ENCODE measurements around the gene MXI1.

MXI1 gene

GRCh38 chr10:110215286-110216170 lies 8.1 kb downstream of the MXI1 start:
- DNase-seq (ENCODE audit: low read depth): no peak

GRCh38 chr10:110216240-110216639 lies 8.8 kb downstream of the MXI1 start:
- no peak for DNase-seq (ENCODE audit: low read depth)

GRCh38 chr10:110216942-110217661 lies 9.7 kb downstream of the MXI1 start:
- no peak for DNase-seq (ENCODE audit: low read depth)

GRCh38 chr10:110217662-110218008 lies 10.2 kb downstream of the MXI1 start:
- DNase-seq (ENCODE audit: low read depth): no peak

- no peak for DNase-seq (ENCODE audit: low read depth)
Measured at GRCh38 chr10:110218632-110219031, 11.2 kb downstream of the MXI1 start.

GRCh38 chr10:110219884-110220283 lies 12.5 kb downstream of the MXI1 start:
- DNase-seq (ENCODE audit: low read depth): no peak

GRCh38 chr10:110220398-110220797 lies 13.0 kb downstream of the MXI1 start:
- DNase-seq (ENCODE audit: low read depth): no peak

- no peak for DNase-seq (ENCODE audit: low read depth)
Measured at GRCh38 chr10:110221044-110221720, 13.8 kb downstream of the MXI1 start.

- peak; percentile 90 for DNase-seq (ENCODE audit: low read depth)
Measured at GRCh38 chr10:110221721-110222261, 14.4 kb downstream of the MXI1 start.

- DNase-seq (ENCODE audit: low read depth): no peak
Measured at GRCh38 chr10:110222641-110223297, 15.4 kb downstream of the MXI1 start.

- no peak for DNase-seq (ENCODE audit: low read depth)
Measured at GRCh38 chr10:110223298-110223925, 16.0 kb downstream of the MXI1 start.

GRCh38 chr10:110224992-110225391 lies 17.6 kb downstream of the MXI1 start:
- DNase-seq (ENCODE audit: low read depth): no peak

- no peak for DNase-seq (ENCODE audit: low read depth)
Measured at GRCh38 chr10:110225441-110225755, 18.0 kb downstream of the MXI1 start.

GRCh38 chr10:110225756-110226542 lies 18.5 kb downstream of the MXI1 start:
- DNase-seq (ENCODE audit: low read depth): peak; percentile 60

GRCh38 chr10:110226543-110226925 lies 19.1 kb downstream of the MXI1 start:
- DNase-seq (ENCODE audit: low read depth): peak; percentile 57

- no peak for DNase-seq (ENCODE audit: low read depth)
Measured at GRCh38 chr10:110226926-110227641, 19.7 kb downstream of the MXI1 start.

GRCh38 chr10:110228066-110228465 lies 20.7 kb downstream of the MXI1 start:
- no peak for DNase-seq (ENCODE audit: low read depth)

- no peak for DNase-seq (ENCODE audit: low read depth)
Measured at GRCh38 chr10:110229155-110229554, 21.8 kb downstream of the MXI1 start.

- no peak for DNase-seq (ENCODE audit: low read depth)
Measured at GRCh38 chr10:110233846-110234245, 26.4 kb downstream of the MXI1 start.

GRCh38 chr10:110237894-110238480 lies 30.6 kb downstream of the MXI1 start:
- DNase-seq (ENCODE audit: low read depth): no peak

All from HS-5 (cell line).